ENCODE measurements around the gene HPGDS.

DNA sequence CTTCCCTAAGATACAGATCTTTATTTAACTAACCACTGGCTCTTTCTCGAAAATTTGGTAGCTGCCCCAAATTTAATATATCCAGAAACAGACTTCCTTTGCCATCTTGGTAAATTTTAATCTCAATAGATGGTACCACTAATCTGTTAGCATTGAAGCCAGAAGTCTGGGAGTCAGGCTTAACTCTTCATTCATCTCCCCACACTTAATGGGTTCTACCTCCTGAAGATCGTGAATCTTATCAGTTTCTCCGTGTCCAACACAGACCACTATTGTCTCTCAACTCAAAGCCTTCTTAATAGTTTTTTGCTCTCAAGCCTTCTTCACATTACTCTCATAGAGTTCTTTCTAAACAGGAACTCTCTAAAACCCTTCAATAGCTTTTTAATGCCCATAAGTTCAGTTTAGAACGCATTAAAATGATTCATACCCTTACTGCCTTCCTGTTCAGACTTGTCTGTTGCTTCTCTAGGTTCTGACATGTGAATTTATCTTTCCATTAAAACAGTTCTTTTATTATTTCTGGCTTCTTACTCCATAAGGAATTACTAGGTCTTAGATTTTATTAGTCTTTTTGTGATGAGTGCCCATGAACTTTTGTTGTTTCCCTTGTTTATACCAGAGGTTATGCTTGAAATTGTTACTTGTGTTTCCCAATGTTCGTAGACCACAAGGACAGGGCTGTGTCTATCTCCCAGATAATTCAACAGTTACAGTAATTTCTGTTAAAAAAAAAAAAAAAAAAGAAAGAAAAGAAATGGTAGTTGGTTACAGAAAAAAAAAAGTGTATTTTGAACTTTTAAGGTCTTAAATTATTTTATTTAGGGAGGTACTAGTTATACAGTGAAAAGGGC is 80.2 kb downstream of the HPGDS start:
- TF ChIP-seq ZNF274 (IDR thresholded peaks at IDR 0.05; ENCODE audit: low read depth, low read length) (no peak), SUZ12 (IDR thresholded peaks at IDR 0.05; ENCODE audit: extremely low read depth, insufficient read depth, insufficient read length) (no peak)
